GM19351 (cell line): ENCODE data around the gene CPN2.

ENCODE experiments used
- ATAC-seq: cut with Tn5 transposase; IDR thresholded peaks from one replicate; pipeline ENCODE4 v1.9.1; 2021; ENCODE audit warnings: mild to moderate bottlenecking, moderate library complexity; ENCODE audit not compliant: unreplicated experiment

CPN2 gene, protein sequence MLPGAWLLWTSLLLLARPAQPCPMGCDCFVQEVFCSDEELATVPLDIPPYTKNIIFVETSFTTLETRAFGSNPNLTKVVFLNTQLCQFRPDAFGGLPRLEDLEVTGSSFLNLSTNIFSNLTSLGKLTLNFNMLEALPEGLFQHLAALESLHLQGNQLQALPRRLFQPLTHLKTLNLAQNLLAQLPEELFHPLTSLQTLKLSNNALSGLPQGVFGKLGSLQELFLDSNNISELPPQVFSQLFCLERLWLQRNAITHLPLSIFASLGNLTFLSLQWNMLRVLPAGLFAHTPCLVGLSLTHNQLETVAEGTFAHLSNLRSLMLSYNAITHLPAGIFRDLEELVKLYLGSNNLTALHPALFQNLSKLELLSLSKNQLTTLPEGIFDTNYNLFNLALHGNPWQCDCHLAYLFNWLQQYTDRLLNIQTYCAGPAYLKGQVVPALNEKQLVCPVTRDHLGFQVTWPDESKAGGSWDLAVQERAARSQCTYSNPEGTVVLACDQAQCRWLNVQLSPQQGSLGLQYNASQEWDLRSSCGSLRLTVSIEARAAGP

DNA sequence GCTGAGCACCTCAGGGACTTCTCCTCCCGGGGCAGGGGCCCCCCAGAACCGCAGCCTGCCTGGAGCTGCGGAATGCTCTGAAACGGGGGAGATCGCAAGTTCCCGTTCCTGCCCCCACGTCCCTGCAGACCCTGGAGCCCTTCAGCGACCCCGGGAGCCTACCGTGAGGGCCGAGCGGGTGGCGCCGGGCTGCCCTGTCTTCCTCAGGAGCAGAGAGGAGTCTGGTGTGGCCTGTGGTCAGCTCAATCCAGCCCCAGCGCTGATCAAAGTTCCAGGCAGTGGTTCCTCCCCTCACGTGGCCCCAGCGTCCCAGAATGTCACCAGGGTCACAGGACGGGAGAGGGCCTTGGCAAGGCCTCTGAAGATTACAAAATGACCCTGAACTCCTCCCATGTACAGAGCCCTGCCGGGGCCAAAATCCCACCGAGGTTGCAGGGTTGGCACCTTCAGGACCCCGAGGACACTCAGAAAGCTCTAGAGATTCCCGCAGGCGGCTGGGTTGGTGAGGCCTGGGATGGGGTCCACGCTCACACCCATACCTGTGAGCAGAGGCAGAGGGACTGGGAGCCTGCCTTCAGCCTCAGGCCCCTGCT is at the start of gene CPN2:
Gene CPN2 (minus strand): TSS at position 249 of the 593 bp plus-strand sequence. CDS start 8,626 bp downstream, outside the sequence.
- no peak for ATAC-seq

DNA sequence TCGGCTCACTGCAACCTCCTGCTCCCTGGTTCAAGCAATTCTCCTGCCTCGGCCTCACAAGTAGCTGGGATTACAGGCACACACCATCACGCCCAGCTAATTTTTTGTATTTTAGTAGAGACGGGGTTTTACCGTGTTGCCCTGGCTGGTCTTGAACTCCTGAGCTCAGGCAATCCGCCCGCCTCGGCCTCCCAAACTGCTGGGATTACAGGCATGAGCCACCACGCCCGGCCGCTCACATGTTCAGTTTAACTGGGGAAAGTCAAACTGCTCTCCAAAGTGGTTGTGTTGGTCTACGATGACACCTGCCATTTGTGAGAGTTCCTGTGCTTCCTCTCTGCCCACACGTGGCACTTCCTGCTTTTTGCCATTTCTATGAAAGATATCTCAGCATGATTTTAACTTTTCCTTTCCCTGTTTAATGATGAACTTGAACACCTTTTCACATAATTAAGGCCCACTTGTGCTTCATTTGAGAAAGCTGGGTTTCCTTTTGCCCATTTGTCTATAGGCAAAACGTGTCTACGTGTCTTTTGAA is 48.8 kb upstream of the CPN2 start:
- no peak for ATAC-seq

DNA sequence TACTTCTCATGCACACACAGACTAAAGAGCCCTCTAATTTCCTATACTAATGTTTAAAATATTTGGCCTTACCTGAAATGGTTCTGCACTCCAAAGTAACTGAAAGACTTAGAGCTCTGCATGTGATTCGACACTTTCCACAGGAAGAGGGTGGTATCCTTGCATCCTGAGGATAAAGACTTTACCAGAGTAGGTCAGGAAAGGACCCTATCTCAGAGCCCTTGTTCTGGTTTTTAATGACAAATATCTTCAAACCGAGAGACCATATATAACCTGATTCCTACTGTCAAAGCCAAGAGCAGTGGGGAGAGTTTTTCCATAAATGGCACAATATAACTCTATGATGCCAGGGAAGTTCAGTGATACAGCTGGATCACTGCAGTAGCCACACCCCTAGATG is 48.0 kb upstream of the CPN2 start, which contains the start of gene GP5:
Gene GP5 (minus strand): TSS at position 101 of the 400 bp plus-strand sequence. CDS start 984 bp downstream, outside the sequence.
- ATAC-seq, result no peak

DNA sequence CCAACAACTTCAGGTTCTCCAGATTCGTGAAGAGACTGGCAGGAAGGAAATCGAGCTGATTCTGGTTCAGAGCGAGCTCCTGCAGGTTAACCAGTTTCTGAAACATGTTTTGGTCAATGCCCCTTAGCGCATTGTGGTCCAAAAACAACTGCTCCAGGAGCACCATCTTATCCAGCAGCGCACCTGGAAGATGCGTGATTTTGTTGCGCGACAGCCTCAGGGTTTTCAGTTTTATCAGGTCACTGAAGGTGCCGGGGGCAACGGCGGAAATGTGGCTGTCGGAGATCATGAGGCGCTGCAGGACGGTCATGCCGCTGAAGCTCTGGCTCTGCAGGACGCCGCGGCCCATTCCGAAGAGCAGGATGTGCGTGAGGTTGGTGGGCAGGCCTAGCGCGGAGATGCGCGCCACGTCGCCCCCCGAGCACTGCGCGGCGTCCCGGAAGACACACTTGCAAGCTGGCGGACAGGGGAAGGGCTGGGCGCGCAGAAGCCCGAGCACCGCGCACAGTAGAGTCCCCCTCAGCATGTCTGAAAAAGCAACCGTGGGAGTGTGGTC is 46.7 kb upstream of the CPN2 start:
- ATAC-seq, result no peak

DNA sequence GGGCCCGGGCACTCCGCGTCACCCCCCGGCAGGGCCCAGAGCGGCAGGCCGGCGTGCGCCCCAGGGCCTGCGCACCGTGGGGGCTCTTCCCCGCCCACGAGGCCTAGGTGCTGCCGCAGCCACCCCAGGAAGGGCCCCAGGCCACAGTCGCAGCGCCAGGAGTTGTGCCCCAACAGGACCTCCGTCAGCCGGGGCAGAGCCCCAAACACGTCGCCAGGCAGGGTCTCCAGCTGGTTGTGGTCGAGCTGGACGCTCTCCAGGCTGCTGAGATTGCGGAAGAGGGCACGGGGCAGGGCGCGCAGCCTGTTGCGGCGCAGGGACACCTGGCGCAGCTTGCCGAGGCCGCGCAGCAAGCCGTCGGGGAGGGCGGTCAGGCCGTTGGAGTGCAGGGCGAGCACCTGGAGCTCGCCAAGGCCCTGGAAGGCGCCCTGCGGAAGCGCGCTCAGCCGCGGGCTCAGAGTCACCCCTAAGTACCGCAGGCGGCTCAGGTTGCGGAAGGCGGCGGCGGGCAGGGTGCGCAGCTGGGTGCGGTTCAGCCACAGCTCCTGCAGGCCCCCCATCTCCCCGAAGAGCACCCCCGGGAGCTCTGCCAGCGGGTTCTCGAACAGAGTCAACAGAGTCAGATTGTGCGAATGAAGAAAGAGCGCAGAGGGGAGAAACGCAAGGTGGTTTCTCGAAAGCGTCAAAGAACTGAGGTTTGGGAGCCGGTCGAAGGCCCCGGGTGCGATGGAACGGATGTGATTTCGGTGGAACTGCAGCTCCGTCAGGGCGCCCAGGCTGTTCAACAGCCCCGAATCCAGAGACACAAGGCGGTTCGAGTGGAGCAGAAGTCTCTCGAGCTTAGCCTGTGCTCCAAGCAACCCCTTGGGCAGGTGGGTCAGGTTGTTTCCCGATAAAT is 46.0 kb upstream of the CPN2 start:
- ATAC-seq, result peak; percentile 38

DNA sequence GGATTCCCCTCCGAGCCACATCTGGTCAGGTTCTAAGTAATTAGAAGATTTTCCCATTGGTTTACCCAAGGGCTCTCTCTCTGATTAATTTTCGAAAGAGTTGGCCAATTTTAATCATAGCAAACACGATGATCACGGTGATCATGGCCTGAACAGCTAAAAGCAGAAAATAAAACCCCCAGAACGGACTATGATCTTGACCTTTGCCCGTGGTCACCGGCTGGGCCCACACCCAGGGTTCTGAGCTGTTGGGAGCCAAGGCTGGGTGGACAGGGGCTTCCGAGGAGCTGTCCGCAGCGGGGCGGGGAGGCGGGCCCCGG is 45.4 kb upstream of the CPN2 start:
- ATAC-seq, result no peak

DNA sequence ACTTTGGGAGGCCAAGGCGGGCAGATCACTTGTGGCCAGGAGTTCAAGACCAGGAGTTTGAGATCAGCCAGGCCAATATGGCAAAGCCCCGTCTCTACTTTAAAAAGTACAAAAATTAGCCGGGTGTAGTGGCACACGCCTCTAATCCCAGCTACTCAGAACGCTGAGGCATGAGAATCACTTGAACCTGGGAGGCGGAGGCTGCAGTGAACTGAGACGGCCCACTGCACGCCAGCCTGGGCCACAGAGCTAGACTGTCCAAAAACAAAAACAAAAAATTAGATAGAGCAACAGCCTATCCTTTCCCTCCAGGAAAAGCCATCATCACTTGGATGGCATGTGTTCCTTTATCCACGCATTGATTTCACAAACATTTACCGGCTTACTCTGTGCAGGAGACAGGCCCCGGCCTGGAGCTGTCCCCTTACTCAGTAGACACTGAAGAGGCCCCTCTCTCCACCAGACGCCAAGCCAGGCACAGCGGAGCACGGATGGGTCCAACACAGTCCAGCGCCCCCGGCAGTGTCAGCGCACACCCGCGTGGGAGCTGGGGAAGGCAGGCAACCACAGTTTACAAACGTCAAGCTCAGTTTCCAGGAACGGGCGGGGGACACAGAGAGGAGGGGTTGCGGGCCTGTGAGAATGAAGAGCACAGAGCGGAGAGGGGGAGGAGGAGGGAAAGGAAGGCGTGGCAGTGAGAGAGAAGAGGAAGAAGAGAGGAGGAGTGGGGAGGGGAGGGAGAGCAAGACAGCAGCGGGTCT is 44.8 kb upstream of the CPN2 start:
- no peak for ATAC-seq

DNA sequence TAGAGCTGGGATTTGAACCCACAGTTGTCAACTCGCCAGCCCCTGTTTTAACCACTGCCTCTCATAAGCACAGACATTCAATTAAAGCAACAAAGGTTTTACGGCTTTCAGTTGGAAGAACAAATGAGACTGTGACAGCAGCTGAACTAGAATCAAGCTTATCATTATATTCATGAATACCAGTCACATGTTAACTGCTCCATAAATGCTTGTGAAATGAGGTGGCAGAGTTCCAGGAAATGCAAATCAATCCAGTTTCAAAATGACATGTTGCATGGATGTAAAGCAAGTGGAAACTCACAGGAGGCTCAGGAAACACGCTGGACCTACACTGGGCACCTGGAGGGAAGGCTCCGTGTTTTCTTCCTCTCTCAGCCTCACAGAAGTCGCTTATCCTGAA is 44.1 kb upstream of the CPN2 start:
- ATAC-seq, result no peak

DNA sequence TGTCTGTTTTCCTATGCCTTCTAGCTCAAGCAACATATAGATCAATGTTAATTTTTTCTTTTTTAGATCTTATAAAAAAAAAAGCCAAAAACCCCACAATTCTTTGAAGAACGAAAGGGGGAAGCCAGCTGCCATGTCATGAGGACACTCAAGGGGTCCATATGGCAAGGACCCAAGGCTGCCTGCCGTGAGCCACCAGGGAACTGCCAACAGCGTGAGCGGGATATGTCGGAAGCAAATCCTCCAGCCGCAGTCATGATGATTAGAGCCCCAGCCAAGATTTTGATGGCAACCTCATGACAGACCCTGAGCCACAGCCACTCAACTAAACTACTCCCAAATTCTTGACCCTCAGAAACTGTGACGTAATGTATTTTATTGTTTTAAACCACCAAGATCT is 41.4 kb upstream of the CPN2 start:
- no peak for ATAC-seq

DNA sequence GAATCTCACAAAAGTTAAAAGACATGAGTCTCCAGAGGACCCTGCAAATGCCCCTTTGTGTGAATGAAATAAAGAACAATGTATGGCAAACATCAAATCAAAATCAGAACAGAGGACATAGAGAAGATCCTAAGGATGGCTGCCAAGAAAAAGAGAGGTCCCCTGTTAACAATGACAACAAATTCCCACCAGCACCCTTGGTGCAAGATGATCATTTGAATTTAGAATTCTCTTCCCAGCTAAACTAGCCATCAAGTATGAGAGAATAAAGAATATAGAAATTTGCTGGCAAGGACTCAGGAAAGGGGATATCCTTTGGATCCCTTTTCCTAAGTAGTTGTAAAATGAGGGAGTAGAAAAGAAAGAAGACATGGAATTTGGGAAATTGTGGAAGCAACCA is 39.7 kb upstream of the CPN2 start:
- ATAC-seq, result no peak

DNA sequence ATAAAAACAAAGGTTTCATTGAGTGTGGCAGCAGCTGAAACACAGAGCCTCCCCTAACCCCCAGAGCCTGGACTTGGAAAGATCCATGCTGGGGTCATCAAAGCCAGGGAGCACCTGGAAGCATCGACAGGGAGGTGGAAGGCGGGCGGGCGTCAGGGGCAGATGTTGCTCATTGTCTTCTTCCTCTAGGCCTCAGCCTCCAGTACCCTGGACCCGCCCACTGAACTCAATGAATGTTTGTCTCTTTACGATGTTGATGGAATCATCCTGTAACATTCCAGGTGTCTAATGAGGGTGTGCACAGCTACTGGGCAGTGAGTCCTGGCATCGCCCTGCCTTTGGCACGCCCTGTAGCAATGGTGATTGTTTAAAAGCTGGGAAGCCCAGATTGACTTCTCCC is 38.1 kb upstream of the CPN2 start:
- ATAC-seq, result no peak

DNA sequence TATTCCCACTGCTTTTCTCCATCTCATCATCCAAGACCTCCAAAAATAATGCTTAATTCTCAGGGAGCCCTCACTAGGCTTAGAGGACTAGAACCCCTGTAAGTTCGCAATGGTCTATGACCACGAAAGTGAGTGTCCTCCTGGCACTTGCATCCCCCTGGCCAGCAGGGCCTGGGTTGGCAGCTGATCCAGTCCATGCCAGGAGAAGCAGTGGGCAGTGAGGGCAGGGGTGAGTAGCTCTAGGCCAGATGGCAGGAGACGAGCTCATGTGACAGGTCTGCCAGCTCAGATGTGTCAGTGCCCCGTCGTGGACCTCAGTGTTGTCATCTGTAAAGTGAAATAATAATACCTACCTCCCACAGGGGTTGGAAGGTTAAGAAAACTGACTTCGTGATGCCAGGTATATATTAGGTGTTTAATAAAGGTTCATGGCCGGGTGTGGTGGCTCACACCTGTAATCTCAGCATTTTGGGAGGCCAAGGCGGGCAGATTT is 36.8 kb upstream of the CPN2 start:
- no peak for ATAC-seq

DNA sequence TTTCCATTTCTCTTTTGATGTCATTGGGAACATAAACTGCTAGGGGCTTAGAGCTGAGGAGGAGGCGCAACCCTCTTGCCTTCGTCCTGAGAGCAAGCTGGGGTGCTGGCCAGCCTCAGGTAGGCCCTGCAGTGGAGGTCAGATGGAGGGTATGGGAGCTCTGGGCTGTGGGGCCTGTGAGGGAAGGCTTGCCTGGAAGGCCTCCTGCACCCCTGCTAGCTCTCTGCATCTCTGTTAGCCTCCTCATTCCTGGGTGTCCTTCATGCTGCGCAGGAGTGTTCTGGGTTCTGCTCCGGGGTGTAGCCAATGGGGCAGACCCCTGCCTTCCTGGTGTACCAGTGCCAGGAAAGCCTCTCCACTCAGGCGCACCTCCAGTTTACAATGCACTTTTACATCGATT is 36.1 kb upstream of the CPN2 start:
- no peak for ATAC-seq

DNA sequence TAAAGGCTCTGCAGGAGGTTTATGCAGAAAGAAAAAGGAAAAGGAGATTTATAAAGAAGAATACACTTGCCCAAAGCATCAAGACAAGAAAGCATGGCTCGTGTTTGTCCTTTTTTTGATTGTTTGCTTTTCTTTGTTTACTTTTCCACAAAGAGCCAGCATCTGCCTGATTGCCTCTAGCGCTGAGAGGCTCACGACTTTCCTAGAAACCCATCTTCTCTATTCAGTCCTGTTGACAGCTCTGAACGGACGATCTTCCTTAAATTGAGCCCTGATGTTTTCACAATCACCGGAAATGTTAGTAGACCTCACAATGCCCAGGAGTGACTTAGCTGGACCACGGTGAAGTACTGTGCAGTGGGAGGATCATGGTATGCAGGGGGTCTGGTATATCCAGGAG is 35.5 kb upstream of the CPN2 start:
- no peak for ATAC-seq

DNA sequence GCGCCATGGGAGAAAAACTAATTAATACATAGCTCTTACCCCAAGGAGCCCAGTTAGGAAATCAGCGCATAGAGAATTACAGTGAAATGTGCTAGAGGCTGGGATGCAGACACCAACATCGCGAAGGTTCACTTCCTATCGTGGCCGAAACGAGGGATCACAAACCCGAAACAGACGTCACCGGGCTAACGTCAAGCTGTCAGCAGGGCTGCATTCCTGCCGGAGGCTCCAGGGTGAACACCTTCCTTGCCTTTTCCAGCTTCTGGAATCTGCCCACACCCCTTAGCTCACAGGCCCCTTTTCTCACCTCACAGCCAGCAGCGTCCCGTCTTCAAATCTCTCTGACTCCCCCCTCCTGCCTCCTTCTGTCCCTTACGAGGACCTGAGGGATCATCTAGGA is 34.9 kb upstream of the CPN2 start:
- no peak for ATAC-seq

DNA sequence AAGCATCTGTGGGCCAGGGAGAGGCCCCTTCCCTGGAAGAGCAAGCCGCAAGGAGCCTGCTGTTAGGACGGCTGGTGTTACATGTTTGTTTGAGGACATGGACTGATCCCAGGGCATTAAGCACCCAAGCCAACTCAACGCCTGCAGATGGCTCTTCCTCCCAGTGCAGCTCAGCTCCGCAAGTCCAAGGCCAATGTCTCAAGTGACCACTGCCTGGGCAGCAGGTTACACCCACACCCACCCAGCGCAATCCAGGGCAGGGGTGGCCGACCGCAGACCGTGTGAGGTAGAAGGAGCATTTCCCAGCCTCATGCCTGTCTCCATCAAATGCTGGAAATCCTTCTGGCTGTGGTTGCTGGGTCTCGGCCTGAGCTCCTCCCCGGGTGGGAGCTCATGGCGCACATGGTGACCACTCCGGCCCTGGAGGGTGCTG is 33.5 kb upstream of the CPN2 start:
- no peak for ATAC-seq

DNA sequence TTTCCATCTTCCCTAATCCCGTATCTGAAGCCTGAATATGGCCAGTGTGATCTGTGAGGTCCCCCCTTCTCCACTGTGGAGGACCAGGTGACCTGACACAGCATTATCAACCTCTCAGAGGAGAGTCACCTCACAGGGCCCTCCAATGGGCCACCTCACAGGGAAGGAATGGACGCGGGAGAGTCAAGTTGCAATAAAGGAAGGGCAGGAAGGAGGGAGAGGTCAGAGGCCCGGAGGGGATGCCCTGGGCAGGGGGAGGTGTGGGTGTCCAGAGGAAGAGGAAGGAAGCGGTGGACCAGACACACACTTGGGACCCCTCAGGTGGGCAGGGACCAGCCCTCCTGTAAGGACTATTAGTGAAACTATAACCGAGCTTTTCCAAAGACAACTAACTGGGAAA is 33.0 kb upstream of the CPN2 start:
- no peak for ATAC-seq

DNA sequence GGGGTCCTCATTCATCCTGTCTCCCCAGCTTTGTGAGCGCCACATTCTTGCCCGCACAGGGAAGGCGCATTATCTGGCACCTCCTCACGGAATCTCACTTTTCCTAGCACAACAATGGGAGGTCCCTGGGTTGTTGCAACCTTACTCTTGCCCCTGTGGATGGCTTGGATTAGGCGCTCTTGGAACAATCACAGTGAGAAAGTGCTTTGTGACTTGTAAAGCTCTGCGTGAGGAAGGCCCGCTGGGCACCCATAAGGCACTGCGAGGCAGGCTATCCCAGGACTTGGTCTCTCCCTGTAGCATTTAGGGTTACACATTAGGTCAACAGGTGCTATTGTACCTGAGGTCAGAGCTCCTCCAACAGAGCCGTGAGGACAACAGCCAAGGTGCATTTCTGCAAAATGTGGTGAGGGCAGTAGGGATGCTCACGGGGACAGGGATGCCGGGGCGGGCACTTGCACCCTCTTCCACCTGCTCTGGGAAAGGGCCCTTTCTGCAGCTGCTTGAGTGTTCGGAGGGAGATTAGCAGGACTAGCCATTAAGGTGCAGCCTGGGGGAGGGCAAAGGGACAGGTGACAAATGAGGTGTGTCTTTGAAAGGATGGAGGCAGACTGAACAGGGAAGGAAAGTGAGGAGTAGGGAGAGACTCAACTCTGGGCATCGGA is 32.3 kb upstream of the CPN2 start:
- no peak for ATAC-seq

DNA sequence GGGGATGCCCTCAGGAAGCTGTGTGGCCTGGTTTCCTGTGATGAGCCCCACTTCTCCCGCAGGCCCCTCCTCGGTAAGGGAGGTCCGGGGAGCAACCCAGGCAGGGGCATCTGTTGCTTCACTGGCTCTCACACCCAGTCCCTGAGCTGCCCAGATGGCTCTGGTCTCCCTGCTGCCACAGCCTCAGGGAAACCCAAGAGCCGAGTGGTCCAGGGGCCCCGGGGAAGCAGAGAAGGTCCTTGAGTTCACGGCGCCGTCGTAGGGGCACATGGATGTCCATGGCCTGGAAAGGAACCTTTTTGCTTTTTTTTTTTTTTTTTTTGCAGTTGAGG is 31.7 kb upstream of the CPN2 start:
- no peak for ATAC-seq
